ENCODE measurements around the gene GUK1. TPM values are rescaled to one million over a fixed set of nuclear protein-coding genes. Genes with fewer than 3 reads are reported as not detected.

The GUK1 gene
- total RNA-seq, 1 donor: 367 TPM

DNA sequence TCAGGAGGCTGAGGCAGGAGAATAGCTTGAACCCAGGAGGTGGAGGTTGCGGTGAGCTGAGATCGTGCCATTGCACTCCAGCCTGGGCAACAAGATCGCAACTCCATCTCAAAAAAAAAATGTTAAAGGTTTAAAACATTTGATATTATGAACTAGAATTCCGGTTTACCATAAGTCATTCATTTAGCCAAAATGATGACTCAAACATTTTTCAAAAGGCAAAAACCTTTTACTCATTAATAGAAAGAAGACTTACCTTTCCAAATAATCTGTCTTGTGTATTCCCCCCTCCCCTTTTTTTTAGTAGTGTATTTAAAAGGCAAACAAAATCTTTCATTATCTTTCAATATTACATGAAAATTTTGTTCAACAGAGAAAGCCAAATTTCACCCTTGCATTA, 22.7 kb upstream of the GUK1 start:
- TF ChIP-seq, protein P1, sequence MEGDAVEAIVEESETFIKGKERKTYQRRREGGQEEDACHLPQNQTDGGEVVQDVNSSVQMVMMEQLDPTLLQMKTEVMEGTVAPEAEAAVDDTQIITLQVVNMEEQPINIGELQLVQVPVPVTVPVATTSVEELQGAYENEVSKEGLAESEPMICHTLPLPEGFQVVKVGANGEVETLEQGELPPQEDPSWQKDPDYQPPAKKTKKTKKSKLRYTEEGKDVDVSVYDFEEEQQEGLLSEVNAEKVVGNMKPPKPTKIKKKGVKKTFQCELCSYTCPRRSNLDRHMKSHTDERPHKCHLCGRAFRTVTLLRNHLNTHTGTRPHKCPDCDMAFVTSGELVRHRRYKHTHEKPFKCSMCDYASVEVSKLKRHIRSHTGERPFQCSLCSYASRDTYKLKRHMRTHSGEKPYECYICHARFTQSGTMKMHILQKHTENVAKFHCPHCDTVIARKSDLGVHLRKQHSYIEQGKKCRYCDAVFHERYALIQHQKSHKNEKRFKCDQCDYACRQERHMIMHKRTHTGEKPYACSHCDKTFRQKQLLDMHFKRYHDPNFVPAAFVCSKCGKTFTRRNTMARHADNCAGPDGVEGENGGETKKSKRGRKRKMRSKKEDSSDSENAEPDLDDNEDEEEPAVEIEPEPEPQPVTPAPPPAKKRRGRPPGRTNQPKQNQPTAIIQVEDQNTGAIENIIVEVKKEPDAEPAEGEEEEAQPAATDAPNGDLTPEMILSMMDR (IDR thresholded peaks at IDR 0.05; ENCODE audit: insufficient read depth, low read depth, low read length): no peak
- H3K4me3 ChIP-seq (ENCODE audit: low read depth, low read length): no peak overlapping the region
- DNase-seq (ENCODE audit: low read depth): no peak

DNA sequence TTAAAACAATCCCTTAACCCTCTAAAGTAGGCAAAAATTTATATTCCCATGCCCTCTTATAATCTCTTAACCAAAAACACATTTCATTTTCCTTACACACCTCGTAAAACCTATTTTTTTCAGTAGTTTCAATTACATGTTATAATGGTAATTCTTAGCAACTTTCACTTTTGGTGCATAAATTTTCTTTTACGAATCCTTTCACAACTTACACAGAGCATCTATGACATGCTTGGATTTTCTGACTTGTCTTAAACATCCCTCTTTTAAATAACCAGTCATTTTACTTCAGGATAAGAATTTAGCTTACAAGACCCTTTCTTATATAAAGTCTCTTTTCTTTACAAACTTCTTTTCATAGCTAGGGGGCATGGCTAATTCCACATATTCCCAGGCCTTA, 22.0 kb upstream of the GUK1 start:
- DNase-seq (ENCODE audit: low read depth): no peak
- TF ChIP-seq, protein P1 (IDR thresholded peaks at IDR 0.05; ENCODE audit: insufficient read depth, low read depth, low read length): no peak
- no peak overlapping the region for H3K4me3 ChIP-seq (ENCODE audit: low read depth, low read length)

DNA sequence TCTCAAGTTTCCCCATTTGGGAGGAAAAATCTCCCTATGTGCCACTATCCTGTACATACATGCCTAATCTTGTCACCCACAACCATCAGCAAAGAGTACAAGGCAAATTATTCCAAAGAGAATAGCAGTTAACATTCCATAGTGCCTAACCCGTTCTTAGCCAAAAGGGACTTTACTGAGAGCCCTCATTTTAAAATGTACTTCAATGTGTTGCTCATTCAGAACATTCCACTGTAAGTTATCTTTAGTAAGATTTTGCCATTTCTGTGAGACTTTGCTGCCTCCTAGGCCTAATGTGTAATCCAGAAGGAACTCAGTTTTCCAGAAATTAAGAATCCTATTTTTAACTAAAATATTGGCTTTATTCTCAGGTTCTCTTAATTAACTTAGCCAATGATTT, 19.7 kb upstream of the GUK1 start:
- TF ChIP-seq, protein P1 (IDR thresholded peaks at IDR 0.05; ENCODE audit: insufficient read depth, low read depth, low read length): no peak
- DNase-seq (ENCODE audit: low read depth): no peak
- H3K4me3 ChIP-seq (ENCODE audit: low read depth, low read length): no peak overlapping the region

DNA sequence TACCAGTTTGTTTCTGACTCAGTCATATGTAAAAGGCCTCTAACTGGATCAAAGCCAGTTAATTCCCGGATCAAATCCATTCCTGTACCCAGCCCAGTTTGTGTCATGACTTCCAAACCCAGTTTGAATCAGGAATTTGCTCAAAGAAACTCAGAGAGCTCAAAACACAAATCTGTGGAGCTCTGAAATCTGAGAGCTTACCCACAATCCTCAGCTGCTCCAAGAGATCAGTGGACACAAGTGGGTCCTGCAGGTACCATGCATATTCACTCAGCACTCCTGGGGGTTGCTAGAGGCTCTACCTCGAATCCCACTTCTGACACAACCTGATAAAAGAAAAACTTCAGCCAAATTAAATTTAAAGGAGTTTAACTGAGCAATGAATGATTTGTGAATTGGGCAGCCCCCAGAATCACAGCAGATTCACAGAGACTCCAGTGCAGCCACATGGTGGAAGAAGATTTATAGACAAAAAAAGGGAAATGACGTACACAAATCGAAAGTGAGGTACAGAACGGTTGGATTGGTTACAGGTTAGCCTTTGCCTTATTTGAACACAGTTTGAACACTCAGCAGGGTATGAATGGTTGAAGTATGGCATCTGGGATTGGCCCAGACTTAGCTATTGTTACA, 19.1 kb upstream of the GUK1 start:
- TF ChIP-seq, protein P1 (IDR thresholded peaks at IDR 0.05; ENCODE audit: insufficient read depth, low read depth, low read length): no peak
- no peak overlapping the region for H3K4me3 ChIP-seq (ENCODE audit: low read depth, low read length)
- DNase-seq (ENCODE audit: low read depth): no peak

DNA sequence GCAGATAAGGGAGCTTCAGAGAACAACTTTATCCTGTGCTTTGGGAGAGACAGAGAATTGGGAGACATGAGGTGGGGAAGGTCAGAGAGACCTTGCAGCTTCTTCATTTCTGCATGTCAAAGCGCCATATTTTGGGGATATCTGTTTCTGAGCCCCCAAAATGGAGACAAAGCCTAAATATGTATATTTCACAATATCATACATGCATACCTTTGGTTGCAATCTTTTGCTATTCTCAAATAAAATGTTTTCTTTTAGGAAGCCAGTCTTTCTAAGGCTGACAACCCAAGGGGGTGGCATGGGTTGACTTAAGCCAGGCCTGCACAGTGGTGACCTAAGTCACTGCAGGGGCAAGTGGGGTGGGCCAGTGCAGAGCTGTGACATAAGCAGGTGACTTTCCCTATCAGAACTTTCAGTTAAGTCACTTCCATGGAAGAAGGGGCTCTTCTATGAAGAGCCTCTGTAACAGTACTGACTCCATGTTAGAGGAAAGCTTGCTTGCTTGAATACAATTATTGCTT, 17.1 kb upstream of the GUK1 start:
- no peak for DNase-seq (ENCODE audit: low read depth)
- no peak overlapping the region for H3K4me3 ChIP-seq (ENCODE audit: low read depth, low read length)
- TF ChIP-seq, protein P1 (IDR thresholded peaks at IDR 0.05; ENCODE audit: insufficient read depth, low read depth, low read length): no peak

DNA sequence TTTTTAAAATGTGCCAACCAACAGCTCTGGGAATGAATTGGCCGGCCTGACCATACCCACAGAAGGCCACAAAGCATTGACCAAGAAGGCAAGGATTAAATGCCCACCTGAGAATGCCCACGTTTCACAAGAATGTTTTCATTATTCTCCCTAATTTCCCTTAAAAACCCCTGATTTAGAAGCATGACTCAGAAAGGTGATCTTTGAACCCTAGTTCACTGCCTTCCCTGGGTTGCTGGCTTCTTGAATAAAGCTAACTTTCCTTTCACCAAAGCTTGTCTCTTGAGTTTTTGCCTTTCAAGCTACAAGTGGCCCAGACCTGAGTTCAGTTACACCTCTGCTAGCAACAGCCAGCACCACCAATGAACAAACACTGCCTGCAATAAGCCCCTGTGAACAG, 16.6 kb upstream of the GUK1 start:
- TF ChIP-seq, protein P1 (IDR thresholded peaks at IDR 0.05; ENCODE audit: insufficient read depth, low read depth, low read length): no peak
- H3K4me3 ChIP-seq (ENCODE audit: low read depth, low read length): no peak overlapping the region
- DNase-seq (ENCODE audit: low read depth): no peak

DNA sequence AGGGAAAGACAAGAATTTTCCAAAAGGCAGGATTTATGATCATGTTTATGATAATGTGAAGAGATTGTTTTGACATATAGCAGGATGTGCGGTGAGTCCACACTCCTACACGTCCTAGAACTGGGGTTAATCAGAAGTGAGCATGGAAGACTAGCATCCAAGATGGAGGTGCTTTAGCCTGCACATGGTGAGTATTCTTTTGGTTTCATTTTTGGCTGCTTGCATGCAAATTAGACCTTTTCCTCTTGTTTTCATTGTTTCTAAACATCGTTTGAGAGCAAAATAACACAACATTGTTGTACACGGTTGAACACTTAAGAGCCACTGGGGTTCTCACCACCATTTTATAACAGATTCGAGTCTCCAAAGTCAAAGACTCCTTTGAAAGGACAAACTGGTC, 14.9 kb upstream of the GUK1 start:
- TF ChIP-seq, protein P1 (IDR thresholded peaks at IDR 0.05; ENCODE audit: insufficient read depth, low read depth, low read length): no peak
- no peak overlapping the region for H3K4me3 ChIP-seq (ENCODE audit: low read depth, low read length)
- peak; percentile 47 for DNase-seq (ENCODE audit: low read depth)
